GM18499 (cell line): ENCODE results near the gene TMEM165.
A peak's percentile ranks its signal among the peaks of the same experiment; 100 is the strongest.

ENCODE experiments used
- ATAC-seq: cut with Tn5 transposase; IDR thresholded peaks from one replicate; pipeline ENCODE4 v1.9.1; 2021; ENCODE audit warnings: moderate number of reproducible peaks; ENCODE audit not compliant: insufficient read depth, unreplicated experiment

TMEM165 gene

DNA sequence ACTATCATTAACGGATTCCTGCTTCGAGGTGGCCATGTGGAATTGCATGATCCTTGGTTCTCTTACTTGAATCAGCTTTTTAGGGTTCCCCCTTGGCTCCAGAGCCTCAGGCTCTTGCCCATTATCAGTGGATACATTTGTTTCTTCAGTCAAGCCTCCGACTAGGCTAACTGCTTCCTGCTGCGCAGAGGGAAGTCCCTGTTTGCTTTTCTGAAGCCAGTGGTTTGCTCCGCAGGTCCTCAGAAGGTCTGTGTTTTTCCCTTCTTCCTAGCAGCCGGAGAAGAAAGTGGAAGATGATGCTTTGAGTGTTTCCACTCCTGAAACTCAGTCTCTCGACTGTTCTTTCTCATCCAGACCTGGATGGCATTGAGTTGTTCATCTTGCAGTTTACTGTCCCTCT lies 29.1 kb upstream of the TMEM165 start:
- ATAC-seq: no peak

DNA sequence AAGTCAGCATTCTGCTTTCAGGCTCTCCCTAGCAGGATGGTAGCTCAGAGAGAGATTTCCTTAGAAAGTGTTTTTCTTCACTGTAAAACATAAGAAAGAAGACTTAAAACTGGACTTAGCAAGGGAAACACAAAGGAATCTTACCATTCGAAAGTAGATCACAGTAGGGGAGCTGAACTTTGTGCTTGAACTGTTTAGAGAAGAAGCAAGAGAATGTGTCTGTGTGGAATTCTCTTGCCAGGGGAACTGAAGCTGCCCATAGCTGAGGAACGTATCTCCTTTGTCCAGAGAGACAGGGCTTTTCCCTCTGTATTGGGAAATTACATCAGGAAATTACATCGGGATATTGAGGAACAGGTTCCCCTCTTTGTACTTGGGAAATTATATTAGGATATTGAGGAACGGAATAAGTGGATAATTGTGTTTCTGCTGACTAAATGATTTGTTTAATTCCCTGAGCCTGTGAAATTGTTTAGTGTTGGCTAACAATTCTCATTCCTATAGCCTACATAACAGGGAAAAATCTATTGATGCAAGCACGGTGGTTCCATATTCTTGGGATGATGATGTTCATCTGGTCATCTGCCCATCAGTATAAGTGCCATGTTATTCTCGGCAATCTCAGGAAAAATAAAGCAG lies 28.6 kb upstream of the TMEM165 start:
- no peak for ATAC-seq

DNA sequence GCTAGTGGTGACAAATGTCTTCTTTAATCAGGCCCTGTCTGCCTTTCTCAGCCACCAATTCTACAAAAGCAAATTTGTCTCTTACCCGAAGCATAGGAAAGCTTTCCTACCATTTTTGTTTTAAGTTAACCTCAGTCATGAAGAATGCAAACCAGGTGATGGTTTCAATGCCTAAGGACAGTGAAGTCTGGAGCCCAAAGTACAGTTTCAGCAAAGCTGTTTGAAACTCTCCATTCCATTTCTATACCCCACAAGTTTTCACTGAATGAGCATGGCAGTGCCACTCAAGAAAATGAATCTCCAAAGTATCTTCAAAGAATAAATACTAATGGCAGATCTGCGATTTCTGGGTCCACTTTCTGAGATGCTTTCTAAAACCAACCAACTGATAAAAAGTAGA lies 25.8 kb upstream of the TMEM165 start:
- ATAC-seq: no peak

DNA sequence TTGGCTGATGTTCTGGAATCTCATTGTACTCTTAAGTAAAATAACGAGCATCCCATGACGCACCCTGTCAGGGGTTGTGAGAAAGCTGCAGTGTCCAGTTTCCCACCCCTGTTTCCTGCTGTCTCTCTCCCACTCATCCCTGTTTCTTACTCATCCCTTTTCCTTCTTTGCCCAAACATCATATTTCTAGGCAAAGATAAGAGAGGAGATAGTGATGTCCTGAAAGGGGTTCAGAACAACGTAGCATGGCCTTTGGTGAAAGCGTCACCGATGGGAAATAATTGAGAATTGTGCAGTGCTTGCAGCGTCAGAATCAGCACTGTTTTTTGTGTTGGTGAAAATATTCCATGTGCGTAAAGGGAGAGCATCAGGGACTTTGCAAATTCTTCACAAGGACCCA lies 23.5 kb upstream of the TMEM165 start:
- no peak for ATAC-seq

DNA sequence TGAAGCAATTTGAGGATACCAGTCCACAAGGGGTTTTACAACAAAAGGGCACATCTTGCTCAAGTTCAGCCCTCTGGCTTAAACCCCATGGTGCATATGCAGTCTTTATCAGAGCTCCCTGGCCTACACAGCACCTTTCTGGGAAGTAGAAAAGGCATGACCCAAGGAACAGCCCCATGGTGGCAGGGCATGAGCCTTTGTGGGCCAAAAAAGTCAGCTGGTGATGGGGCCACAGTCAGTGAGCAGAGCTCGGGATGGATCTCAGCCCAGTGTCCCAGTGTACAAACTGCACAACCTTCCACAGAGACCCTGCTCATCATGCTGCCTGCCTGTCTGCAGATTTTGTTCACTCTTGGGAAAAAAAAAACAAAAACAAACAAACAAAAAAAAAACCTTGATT lies 22.3 kb upstream of the TMEM165 start:
- ATAC-seq: no peak

DNA sequence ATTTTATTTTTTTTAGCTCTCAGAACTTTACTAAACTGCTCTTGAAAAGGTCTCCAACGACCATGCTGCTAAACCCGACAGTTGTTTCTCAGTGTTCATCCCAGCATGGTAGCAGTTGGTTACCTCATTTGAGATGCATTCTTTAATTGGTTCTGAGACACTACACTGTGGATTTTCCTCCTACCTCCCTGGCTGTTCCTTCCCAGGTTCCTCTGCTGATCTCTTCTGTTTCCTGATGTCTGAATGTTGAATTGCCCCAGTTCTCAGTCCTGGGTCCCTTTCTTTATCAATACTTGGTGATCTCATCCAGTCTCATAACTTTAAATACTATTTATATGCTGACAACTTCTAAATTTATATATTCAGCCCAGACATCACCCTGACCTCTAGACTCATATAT lies 19.1 kb upstream of the TMEM165 start:
- ATAC-seq: no peak

DNA sequence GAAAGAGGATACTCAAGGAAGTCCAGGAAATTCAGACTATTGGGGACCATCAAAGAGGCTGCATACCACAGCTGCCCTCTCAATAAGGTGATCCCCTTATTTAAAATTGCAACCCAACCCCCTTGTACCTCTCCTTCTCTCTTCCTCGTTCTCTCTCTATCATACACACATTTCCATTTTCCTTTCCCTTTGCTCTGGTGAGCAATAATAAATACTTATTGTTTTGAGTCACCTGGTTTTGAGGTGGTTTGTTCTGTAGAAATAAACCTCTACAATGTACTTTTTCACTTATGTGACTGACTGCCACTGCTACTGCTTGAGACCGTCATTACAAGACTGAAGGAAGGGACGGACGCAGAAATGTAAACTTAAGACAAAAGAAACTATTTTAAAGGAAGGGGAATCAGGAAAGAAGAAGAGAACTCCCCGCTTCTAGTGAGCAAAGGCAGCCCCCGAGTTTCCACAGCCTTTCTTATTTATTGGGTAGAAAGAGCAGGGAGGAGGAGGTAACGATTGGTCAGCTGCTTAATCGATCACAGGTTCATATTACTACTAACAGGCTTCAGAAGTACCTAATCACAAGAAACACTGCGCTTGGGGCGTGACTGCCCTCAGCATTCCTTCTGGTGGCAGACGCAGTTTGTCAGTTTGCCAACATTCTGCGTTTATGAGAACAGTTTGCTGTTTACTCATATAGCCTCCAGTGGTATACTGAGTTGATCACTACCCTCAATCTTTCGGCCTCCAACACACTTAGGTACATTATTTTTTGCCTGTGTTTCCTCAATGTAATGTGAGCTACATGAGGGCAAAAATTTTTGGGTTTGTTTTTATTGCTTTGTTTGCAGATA lies 16.9 kb upstream of the TMEM165 start:
- ATAC-seq: no peak

DNA sequence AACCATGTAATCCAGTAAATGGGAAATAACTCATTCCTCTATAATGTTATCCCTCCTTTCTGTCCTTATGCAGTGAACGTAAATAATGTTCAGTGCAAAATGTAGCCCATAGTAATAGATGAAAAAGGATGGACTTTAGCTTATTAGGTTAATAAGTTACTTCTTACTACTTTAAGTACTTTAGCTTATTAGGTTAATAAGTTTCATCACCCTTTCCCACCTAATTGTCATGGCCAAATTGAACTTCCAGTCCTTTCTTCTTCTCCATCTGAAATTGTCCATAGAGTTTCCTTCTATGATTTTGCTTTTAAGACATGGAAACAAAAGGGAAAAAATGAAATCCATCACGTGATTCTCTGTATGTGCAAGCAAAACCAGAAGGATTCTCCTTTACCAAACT lies 15.2 kb upstream of the TMEM165 start:
- no peak for ATAC-seq

DNA sequence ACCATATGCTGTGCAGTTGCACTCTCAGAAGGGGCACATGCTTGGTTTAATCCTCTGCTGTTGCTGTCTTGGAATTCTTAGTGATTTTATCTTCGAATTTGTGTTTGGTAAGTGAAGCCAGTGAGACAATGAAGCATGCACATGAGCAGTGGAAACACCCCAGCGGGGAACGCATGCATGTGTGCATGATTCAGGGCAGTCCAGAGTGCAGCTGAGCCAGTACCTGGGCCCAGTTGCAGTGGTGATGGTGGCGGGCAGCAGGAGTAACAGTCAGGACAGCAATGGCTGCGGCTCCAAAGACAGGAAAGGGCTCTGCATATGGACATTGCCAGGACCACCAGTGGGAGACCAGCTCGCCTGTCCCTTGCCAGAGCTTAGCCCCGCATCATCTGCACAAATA lies 14.3 kb upstream of the TMEM165 start:
- no peak for ATAC-seq

DNA sequence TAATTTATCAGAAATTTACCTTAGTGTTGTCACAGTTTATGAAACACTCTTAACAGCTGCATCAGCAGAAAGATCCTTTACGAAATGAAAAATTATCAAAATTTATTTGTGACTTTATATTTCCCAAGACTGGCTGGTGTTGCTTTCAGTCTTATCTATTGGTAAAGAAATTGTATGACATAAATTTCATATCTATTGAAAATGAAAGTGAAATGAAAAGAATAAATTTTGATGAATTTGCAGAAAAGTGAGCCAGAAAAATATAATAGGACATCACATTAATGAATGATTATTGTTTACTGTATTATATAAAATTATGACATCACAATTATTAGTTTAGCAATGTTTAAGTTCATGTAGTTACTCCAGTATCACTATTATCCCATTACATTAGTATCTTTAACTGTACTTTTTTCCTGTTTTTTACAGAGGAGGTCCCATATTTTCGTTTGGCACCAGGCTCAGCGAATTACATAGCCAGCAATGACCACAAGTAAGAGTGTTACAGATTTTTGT lies 13.2 kb upstream of the TMEM165 start:
- no peak for ATAC-seq

DNA sequence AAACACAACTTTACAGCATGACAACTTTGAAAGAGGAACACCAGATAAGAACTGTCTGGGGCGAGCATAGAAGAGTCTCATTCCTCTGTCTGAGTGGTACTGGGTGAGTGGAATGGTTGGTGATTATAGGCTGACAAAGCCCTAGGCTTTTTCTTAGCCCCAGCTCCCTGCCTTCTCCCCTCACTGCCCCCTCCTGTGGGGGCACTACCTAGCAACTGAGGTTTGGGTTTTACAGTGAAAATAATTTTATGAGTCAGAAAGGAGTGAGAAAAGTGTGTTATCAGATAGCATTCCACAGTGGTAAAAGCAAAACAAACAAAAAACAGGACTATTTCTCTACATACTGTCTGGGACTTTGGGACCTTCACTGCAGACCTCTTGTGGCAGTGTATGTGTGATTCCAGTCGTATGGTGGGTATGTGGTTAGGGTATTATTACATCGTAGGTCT lies 10.5 kb upstream of the TMEM165 start:
- no peak for ATAC-seq

DNA sequence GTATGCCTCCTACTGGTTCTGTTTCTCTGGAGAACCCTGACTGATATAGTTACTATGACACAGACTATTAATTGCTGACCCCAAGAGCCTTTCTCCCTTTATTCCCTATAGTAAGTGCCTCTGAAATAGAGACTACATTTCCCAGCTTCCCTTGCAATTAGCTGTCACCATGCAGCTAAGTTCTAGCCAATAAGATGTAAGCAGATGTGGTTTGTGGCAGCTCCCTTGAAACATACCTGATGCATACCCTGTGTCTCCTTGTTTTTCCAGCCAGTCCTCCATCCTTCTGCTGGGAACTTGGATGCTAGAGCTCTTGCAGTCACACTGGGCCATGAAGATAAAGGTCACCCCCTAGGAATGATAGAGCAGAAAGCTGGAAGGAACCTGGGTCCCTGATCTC lies 9.7 kb upstream of the TMEM165 start:
- ATAC-seq: no peak

DNA sequence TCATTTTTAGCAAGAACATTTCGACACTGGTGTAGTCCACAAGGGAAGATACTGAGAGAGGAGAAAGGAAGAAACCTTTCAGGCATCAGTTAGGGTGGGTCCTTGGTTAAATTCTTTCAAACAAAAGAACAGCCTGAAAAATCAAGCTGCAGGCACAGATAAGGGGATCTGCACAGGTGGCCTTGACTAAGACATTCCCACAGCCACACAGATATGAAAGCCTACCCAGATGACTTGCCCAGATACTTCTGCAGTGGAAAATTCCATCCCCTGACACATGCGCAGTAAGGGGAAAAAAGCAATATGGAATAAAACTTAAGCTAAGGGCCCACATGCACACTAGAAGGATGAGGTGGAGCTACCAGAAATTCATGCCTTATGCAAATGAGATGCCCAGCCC lies 8.9 kb upstream of the TMEM165 start:
- ATAC-seq: no peak

DNA sequence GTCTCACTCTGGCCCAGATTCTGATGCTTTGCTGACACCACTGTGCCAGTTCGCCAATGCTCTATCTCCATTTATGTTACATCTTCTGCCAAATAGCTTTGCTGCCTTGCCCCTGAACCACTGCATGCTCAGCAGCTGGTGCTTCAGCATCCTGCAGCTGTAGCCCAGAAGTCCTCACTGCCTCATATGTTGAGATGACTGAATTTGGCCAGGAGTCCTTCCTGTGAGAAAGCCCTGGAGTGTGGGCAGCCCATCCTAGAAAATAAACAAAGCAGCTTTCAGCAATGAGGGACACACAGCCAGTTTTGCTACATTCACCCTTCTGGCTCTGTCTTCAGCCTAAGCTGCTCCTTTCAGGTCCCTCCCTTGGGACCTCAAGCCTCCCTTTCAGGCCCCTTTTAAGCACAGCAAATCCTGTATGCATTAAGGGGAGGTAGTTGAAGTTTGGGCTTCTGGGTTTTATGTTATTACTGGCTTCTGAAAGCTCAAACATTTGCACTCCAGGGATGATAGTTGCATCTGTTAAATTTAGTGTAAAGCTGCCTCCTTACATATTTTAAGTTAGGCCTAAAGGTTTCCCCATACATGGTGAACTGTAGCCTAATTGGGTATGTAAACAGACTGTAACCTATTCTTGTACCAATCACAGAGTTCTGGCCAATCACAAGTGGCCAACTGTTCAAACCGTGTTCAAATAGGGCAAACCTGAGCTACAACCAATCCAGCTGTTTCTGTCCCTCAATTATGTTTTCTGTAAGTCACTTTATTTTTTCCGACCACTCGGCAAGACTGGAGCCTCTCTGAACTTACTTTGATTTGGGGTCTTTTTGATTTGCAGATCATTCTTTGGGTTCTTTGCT lies 2.1 kb upstream of the TMEM165 start:
- ATAC-seq: no peak

DNA sequence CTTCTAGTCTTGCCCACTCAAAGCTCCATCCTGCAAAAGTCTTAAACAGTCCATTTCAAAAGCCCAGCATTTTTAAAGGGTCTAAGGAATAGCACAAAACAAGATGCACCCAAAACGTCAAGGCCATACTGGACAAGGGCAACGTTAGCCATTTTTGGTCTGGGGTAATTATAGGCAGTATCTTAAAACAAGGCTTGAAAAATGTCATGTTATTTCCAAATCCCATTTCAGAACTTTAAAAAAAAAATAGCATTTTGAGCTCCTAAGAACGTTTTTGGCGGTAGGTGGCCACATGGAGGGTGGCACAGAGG lies 584 bp upstream of the TMEM165 start:
- no peak for ATAC-seq

DNA sequence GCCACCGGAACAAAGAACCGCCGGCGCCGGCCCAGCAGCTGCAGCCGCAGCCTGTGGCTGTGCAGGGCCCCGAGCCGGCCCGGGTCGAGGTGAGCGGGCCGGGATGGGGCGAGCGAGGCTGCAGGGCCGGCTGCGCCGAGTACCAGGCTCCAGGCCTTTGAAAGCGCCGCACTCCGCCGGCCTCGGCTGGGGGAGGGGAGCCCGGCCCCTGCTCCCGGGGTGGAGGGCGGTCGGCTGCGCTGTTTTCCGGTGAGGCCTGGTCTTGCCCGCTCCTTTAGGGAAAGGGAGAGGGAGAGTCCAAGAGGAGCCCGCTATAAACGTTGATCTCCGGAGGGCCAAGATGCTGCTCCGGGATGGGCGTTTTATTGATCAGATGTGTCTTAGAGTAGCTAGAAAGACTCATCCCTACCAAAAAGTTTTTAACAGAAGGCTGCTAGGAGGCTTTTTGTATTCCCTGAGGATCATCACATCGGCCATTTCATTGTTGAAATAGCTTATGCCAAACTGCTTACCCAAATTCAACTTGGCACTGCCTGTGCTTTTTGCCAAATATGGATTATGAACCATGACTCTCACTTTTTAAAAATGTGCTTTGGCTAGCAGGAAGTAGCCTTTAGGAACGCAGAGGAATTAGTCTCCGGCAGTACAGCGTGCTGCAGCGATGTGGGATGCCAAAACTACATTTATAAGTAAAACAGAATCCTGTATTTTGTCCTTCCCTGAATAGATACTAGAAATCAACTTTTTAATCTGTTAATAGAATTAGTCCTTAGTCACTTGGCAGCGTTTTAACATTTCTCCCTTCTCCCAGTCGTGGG lies 760 bp downstream of the TMEM165 start:
- ATAC-seq: peak; percentile 8

DNA sequence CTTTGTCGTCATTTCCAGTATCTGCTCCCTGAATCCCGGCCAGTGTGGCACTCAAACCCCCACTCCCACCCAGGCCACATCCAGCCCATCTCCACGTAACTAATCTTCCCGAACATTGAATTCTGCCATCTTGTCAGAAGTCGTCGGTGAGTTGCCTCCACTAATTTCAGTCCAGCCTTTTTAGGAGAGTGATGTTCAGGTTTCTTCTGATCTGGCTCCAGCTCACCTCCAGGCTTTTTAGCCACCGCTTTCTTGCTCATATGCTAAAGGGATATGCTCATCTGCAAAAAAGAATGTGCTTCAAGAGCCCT lies 1.3 kb downstream of the TMEM165 start:
- no peak for ATAC-seq

DNA sequence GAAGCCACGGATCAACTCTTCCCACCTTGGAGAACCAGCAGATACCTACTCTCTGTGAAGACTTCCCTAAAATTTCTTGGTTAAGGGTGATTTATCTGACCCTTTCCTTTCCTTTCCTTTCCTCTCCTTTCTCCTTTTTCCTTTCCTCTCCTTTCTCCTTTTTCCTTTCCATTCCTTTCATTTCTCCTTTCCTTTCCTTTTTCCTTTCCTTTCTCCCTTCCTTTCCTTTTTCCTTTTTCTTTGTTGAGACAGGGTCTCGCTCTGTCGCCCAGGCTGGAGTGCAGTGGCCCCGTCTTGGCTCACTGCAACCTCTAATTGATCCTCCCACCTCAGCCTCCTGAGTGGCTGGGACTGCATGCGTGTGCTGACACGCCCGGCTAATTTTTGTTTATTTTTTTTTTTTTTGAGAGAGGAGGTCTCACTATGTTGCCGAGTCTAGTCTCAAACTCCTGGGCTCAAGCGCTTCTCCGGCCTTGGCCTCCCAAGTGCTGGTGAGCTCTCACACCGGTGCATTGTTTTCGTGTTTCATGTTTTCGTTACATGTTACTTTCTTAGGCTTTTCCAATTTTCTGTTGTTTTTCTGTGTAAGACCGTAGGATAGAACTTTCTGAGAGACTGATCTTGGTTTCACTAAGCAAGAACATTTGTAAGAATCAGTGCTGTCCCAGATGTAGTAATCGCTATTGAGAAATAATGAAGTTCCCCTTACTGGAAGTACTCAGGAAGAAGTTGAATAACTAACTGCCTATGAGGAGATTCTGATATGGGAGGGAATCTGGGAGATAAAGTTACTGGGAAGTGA lies 2.0 kb downstream of the TMEM165 start:
- no peak for ATAC-seq

DNA sequence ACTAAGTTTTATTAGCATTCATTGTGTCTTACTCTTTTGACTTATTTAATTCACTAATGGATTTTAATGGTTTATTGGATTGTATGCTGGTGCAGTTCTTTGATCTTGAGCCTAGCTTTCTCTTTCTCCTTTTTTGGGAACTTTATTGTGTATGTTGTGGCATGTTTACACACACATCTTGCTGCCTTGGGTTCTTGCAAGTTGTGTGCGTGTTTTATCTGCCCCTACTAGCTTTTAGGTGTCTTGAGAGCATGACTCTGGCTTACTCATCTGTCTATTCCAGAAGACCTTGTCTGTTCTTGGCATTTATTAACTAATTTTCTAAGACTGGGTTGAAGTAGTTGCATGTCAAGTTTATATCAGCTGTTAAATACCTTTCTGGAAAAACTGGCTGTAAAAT lies 2.7 kb downstream of the TMEM165 start:
- no peak for ATAC-seq

DNA sequence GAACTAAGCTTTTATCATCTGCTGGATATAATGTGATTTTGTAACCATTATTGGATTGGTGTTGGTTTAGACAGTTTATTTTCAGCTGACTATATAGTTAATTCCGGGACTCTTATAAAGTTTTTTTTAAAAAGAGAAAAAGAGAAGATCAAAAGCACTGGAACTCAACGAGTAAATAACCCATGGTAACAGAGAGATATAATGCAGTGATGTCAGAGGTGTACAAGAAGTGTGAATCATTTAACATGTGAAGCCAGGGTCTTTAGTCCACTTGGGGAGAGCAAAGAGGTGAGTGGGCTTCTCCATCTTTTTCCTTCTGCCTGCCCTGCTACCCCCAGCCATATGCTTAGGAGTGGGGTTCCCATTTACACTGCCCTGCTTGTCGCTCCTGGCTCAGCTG lies 3.2 kb downstream of the TMEM165 start:
- no peak for ATAC-seq
